Measurements from ENCODE around the gene ANAPC2. TPM values are rescaled to one million over a fixed set of nuclear protein-coding genes. Genes with fewer than 3 reads are reported as not detected.

ANAPC2 gene
- total and polyA plus RNA-seq, 4 experiments from 2014 or later = 3.2 to 125 (median 60.8) TPM

DNA sequence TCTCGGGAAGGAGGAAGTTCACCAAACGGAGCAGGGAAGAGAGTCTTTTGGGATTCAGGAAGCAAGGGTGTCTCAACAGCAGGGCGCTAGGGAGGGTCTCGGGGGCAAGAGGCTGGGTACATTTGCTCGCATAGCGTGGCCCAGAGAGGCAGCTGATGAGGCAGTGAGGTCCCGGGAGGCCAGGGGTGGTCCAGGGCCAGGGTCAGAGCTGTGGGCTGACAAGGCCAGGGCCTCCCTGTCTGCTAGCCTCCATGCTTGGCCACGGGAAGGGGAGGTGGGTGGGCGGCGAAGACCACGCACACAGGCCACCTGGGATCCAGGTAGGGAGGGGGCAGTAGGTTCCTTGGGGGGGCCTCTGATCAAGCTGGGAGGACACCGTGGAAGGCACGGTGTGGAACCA is 23.2 kb upstream of the ANAPC2 start:
- intact Hi-C loops (cut with micrococcal nuclease) = no loop called here
- no peaks in the 10 kb centered on the region for H3K36me3 ChIP-seq (ENCODE audit: insufficient read depth, low read length)
- H3K27ac ChIP-seq (ENCODE audit: low read depth, low read length) = no peak overlapping the region
- H3K4me1 Mint-ChIP-seq = peaks cover 11 to 17% (median 14%) of the 10 kb centered on the region in 4 donors
- no peaks in the 10 kb centered on the region for H3K27me3 ChIP-seq (ENCODE audit: insufficient read depth, low read length)
- no peak overlapping the region for H3K4me3 ChIP-seq (ENCODE audit: low read length in 2 of 2)
- no peak overlapping the region for H3K4me3 Mint-ChIP-seq
- no peak for DNase-seq
- H3K4me1 ChIP-seq (ENCODE audit: insufficient read depth, low read length) = peaks cover 8% of the 10 kb centered on the region
- peaks cover 8 to 9% of the 10 kb centered on the region in 2 donors for H3K36me3 Mint-ChIP-seq
- H3K27me3 Mint-ChIP-seq = no peaks in the 10 kb centered on the region
- ChIA-PET CTCF (ENCODE audit: partially characterized antibody) (no interaction called here), POLR2A (ENCODE audit: partially characterized antibody) (interaction anchor here (0.6 kb wide), 1 partner anchor 19 kb away, joined by 3 read pairs; no protein-coding TSS in a partner anchor)
- H3K9me3 Mint-ChIP-seq = no peaks in the 10 kb centered on the region
- H3K9me3 ChIP-seq (ENCODE audit: control insufficient read depth in 1 of 2, low read length in 2 of 2) = no peaks in the 10 kb centered on the region
- peak overlapping the region in 3 of 7 donors; percentile 35 to 71 (median 52) for H3K27ac Mint-ChIP-seq

DNA sequence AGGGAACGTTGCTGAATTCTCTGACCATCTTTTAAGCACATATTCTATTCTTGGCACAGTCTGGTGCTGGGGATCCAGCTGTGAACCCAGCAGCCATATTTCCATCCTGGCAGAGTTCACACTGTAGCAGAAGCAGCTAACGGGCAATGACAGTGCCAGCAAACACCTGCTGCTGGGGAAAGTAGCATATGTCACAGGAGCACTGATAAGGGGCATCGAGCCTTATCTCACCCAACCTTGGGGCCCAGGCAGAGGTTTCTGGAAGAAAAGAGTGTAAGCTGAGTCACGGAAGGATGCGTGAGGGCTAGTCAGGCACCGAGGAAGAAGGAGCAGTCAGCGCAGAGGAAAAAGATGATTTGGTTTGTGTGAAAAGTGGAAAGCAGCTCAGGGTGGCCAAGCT is 18.2 kb upstream of the ANAPC2 start:
- H3K27me3 Mint-ChIP-seq = no peaks in the 10 kb centered on the region
- POLR2A ChIA-PET (ENCODE audit: partially characterized antibody) = interaction anchor here (1.4 to 11.9 kb wide), 6 partner anchors 16 to 120 kb away, joined by 4 to 169 read pairs (median 8); partner anchors contain the start of genes ANAPC2, MAN1B1, NELFB and RNF208
- H3K9me3 ChIP-seq (ENCODE audit: control insufficient read depth in 1 of 2, low read length in 2 of 2) = no peaks in the 10 kb centered on the region
- H3K4me1 Mint-ChIP-seq = peaks cover 26 to 49% (median 40%) of the 10 kb centered on the region in 4 donors
- H3K4me3 Mint-ChIP-seq = peak overlapping the region; percentile 88 to 96 (median 94)
- no peaks in the 10 kb centered on the region for H3K27me3 ChIP-seq (ENCODE audit: insufficient read depth, low read length)
- H3K36me3 Mint-ChIP-seq = peaks cover 9 to 15% of the 10 kb centered on the region in 2 donors
- H3K4me1 ChIP-seq (ENCODE audit: insufficient read depth, low read length) = peaks cover 43% of the 10 kb centered on the region
- no peaks in the 10 kb centered on the region for H3K36me3 ChIP-seq (ENCODE audit: insufficient read depth, low read length)
- peak overlapping the region; percentile 83 to 96 (median 92) for H3K27ac Mint-ChIP-seq
- no peak for DNase-seq
- intact Hi-C loops (cut with micrococcal nuclease) = no loop called here
- H3K9me3 Mint-ChIP-seq = no peaks in the 10 kb centered on the region
- H3K27ac ChIP-seq (ENCODE audit: low read depth, low read length) = peak overlapping the region; percentile 94
- H3K4me3 ChIP-seq (ENCODE audit: low read length in 2 of 2) = peak overlapping the region in 1 of 2 donors; percentile 94
- CTCF ChIA-PET (ENCODE audit: partially characterized antibody) = interaction anchor here (1.1 to 1.5 kb wide), 2 partner anchors 17 to 20 kb away, joined by 4 to 5 read pairs; partner anchors contain the start of gene RNF224

DNA sequence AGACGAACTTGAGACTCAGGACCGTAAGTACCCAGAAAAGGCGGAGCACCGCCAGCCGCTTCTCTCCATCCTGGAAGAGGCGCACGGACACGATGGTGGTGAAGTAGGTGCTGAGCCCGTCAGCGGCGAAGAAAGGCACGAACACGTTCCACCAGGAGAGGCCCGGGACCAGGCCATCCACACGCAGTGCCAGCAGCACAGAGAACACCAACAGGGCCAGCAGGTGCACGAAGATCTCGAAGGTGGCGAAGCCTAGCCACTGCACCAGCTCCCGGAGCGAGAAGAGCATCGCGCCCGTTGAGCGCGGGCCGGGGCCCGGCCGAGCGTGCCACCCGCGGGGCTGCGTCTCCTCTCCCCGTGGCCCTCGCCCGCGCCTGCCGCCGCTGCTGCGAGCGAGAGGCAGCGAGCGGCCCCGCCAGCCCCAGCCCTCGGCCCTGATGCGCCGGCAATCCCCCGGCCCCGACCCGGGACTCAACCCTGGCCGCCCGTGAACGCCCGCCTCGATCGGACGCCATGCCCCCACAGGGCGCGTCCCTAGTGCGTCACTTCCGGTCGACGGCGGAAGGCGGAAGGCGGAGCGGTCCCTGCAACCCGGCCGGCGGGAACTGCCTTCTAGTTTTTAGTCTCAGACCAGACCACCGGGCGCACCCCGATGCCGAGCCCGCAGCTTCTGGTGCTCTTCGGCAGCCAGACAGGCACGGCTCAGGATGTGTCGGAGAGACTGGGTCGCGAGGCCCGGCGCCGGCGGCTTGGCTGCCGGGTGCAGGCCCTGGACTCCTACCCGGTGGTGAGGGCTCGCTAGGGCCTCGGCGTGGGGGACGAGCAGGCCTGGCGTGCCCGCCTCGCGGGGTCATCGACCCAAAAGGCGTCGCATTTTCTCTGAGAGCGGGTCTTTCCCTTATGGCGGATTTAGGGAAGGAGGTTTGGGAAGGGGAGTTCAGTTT is 17.0 kb upstream of the ANAPC2 start, which contains the start of the genes NDOR1 and TMEM203:
Gene NDOR1, plus strand, starts transcription at position 575 of the 944 bp plus-strand sequence. Its CDS starts 78 bp downstream, at position 653.
Gene TMEM203, minus strand, starts transcription at position 523 of the 944 bp plus-strand sequence. Its CDS starts 234 bp downstream, at position 289.
- H3K27me3 Mint-ChIP-seq = no peaks in the 10 kb centered on the region
- ChIA-PET CTCF (ENCODE audit: partially characterized antibody) (interaction anchor here (0.6 to 1.5 kb wide), 3 partner anchors 17 to 31 kb away, joined by 3 to 5 read pairs (median 4); partner anchors contain the start of genes ANAPC2 and SSNA1), POLR2A (ENCODE audit: partially characterized antibody) (interaction anchor here (0.6 to 11.9 kb wide), 9 partner anchors 8 to 138 kb away, joined by 3 to 169 read pairs (median 5); partner anchors contain the start of genes ANAPC2, MAN1B1, NELFB and RNF208)
- H3K4me3 Mint-ChIP-seq = peak within 1 kb of the TSS; percentile 88 to 96 (median 94)
- Histone ChIP-seq H3K4me1 (ENCODE audit: insufficient read depth, low read length) (peaks cover 49% of the 10 kb centered on the region), H3K4me3 (ENCODE audit: low read length in 2 of 2) (peak within 1 kb of the TSS; percentile 90 to 94), H3K27me3 (ENCODE audit: insufficient read depth, low read length) (no peaks in the 10 kb centered on the region), H3K27ac (ENCODE audit: low read depth, low read length) (peak within 1 kb of the TSS; percentile 94), H3K36me3 (ENCODE audit: insufficient read depth, low read length) (no peaks in the 10 kb centered on the region), H3K9me3 (ENCODE audit: control insufficient read depth in 1 of 2, low read length in 2 of 2) (no peaks in the 10 kb centered on the region)
- peak within 1 kb of the TSS; percentile 92 to 99 (median 96) for H3K27ac Mint-ChIP-seq
- peaks cover 26 to 59% (median 48%) of the 10 kb centered on the region in 4 donors for H3K4me1 Mint-ChIP-seq
- intact Hi-C loops (cut with micrococcal nuclease) = loop anchor here (1.0 kb wide), 2 partner anchors 17 to 18 kb away; partner anchors contain the start of genes ANAPC2 and SSNA1
- H3K36me3 Mint-ChIP-seq = peaks cover 9 to 18% of the 10 kb centered on the region in 2 donors
- no peaks in the 10 kb centered on the region for H3K9me3 Mint-ChIP-seq
- peak; percentile 89 to 93 (median 91) for DNase-seq

DNA sequence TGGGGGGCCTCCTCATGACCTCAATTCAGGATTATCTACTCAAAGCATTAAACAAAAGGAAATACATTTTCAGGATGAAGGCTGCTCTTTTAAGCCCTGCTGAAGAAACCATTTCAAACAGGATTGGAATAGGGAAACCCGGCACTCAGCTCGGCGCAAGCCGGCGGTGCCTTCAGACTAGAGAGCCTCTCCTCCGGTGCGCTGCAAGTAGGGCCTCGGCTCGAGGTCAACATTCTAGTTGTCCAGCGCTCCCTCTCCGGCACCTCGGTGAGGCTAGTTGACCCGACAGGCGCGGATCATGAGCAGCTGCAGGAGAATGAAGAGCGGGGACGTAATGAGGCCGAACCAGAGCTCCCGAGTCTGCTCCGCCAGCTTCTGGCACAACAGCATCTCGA is 16.4 kb upstream of the ANAPC2 start:
- Histone ChIP-seq H3K27ac (ENCODE audit: low read depth, low read length) (peak overlapping the region; percentile 94), H3K4me3 (ENCODE audit: low read length in 2 of 2) (peak overlapping the region; percentile 90 to 94), H3K27me3 (ENCODE audit: insufficient read depth, low read length) (no peaks in the 10 kb centered on the region), H3K9me3 (ENCODE audit: control insufficient read depth in 1 of 2, low read length in 2 of 2) (no peaks in the 10 kb centered on the region), H3K36me3 (ENCODE audit: insufficient read depth, low read length) (no peaks in the 10 kb centered on the region), H3K4me1 (ENCODE audit: insufficient read depth, low read length) (peaks cover 49% of the 10 kb centered on the region)
- ChIA-PET CTCF (ENCODE audit: partially characterized antibody) (interaction anchor here (0.6 to 1.5 kb wide), 5 partner anchors 16 to 75 kb away, joined by 3 to 5 read pairs (median 4); partner anchors contain the start of genes ANAPC2, NELFB and SSNA1), POLR2A (ENCODE audit: partially characterized antibody) (interaction anchor here (0.6 to 11.9 kb wide), 9 partner anchors 7 to 137 kb away, joined by 3 to 169 read pairs (median 5); partner anchors contain the start of genes ANAPC2, MAN1B1, NELFB and RNF208)
- H3K36me3 Mint-ChIP-seq = peaks cover 9 to 18% of the 10 kb centered on the region in 2 donors
- H3K9me3 Mint-ChIP-seq = no peaks in the 10 kb centered on the region
- intact Hi-C loops (cut with micrococcal nuclease) = loop anchor here (1.0 kb wide), 2 partner anchors 16 to 19 kb away; partner anchors contain the start of genes ANAPC2 and SSNA1
- peaks cover 26 to 59% (median 48%) of the 10 kb centered on the region in 4 donors for H3K4me1 Mint-ChIP-seq
- DNase-seq = no peak
- H3K27me3 Mint-ChIP-seq = no peaks in the 10 kb centered on the region
- H3K27ac Mint-ChIP-seq = peak overlapping the region; percentile 92 to 99 (median 96)
- peak overlapping the region; percentile 88 to 96 (median 94) for H3K4me3 Mint-ChIP-seq

DNA sequence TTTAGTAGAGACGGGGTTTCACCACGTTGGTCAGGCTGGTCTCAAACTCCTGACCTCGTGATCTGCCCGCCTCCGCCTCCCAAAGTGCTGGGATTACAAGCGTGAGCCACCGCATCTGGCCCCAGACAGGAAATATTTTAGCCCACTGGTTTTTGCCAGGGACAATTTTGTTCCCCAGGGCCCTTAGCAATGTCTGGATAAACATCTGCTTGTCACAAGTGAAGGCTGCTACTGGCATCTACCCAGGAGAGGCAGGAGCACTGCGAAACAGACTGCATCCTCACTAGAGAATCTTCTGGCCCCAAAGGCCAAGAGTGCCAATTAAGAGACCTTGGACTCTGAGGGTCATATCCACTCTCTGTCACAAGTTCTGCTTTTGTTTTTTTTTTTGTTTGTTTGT is 14.6 kb upstream of the ANAPC2 start:
- Mint-ChIP-seq H3K9me3 (no peaks in the 10 kb centered on the region), H3K4me3 (peak overlapping the region in 1 of 8 donors; percentile 17), H3K4me1 (peaks cover 26 to 59% (median 46%) of the 10 kb centered on the region in 4 donors), H3K36me3 (peaks cover 9 to 14% of the 10 kb centered on the region in 2 donors), H3K27me3 (no peaks in the 10 kb centered on the region), H3K27ac (peak overlapping the region in 1 of 7 donors; percentile 96)
- Histone ChIP-seq H3K36me3 (ENCODE audit: insufficient read depth, low read length) (no peaks in the 10 kb centered on the region), H3K4me1 (ENCODE audit: insufficient read depth, low read length) (peaks cover 57% of the 10 kb centered on the region), H3K4me3 (ENCODE audit: low read length in 2 of 2) (no peak overlapping the region), H3K27ac (ENCODE audit: low read depth, low read length) (no peak overlapping the region), H3K9me3 (ENCODE audit: control insufficient read depth in 1 of 2, low read length in 2 of 2) (no peaks in the 10 kb centered on the region), H3K27me3 (ENCODE audit: insufficient read depth, low read length) (no peaks in the 10 kb centered on the region)
- intact Hi-C loops (cut with micrococcal nuclease) = no loop called here
- CTCF ChIA-PET (ENCODE audit: partially characterized antibody) = interaction anchor here (1.4 kb wide), 2 partner anchors 14 to 24 kb away, joined by 3 to 5 read pairs; partner anchors contain the start of genes RNF224 and SSNA1
- no peak for DNase-seq
- POLR2A ChIA-PET (ENCODE audit: partially characterized antibody) = interaction anchor here (1.5 to 11.9 kb wide), 4 partner anchors 14 to 38 kb away, joined by 4 to 169 read pairs (median 42); partner anchors contain the start of genes ANAPC2, CYSRT1, RNF208 and SSNA1

DNA sequence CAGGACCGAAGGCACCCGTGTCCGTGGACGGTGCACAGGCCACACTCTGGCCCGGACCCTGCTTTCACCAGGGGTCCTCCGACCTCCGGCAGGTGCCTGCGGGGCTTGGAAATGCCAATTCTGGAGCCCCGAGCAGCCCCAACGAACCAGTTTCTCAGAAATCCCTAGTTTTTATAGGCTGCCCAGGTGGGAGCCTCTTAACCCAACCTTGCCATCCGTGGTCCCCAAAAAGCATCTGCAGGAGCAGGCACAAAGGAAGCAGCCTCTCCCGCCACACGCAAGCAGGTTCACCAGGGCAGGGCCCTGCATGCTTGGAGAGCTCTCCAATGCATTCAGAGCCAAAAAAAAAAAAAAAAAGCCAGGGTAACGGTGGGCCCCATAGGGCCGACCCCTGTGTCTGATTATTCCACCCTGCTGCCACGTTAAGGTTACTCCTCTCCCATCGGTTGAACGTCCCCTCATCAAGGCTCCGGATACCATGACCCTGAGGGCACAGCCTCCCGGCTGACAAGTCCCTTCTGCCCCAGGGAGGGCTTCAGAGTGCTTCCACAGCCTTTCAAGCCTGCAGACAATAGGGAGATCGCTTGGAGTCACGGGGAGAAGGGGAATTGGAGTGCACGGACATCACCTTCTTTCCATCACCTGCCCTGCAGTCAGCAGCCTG is 13.0 kb upstream of the ANAPC2 start:
- H3K4me1 ChIP-seq (ENCODE audit: insufficient read depth, low read length) = peaks cover 47% of the 10 kb centered on the region
- H3K4me3 ChIP-seq (ENCODE audit: low read length in 2 of 2) = peak overlapping the region; percentile 52 to 77

More for the DNA sequence above, 13.0 kb upstream of the ANAPC2 start:
- H3K9me3 Mint-ChIP-seq = no peaks in the 10 kb centered on the region
- Histone ChIP-seq H3K36me3 (ENCODE audit: insufficient read depth, low read length) (no peaks in the 10 kb centered on the region), H3K27ac (ENCODE audit: low read depth, low read length) (peak overlapping the region; percentile 72), H3K27me3 (ENCODE audit: insufficient read depth, low read length) (no peaks in the 10 kb centered on the region), H3K9me3 (ENCODE audit: control insufficient read depth in 1 of 2, low read length in 2 of 2) (no peaks in the 10 kb centered on the region)
- H3K4me3 Mint-ChIP-seq = peak overlapping the region; percentile 79 to 93 (median 82)
- H3K27ac Mint-ChIP-seq = peak overlapping the region; percentile 62 to 93 (median 83)
- H3K36me3 Mint-ChIP-seq = peaks cover 0 to 8% of the 10 kb centered on the region in 2 donors
- POLR2A ChIA-PET (ENCODE audit: partially characterized antibody) = interaction anchor here (0.7 to 11.9 kb wide), 20 partner anchors 8 to 221 kb away, joined by 3 to 169 read pairs (median 4); partner anchors contain the start of genes ANAPC2, CYSRT1, MAN1B1 and NELFB
- H3K27me3 Mint-ChIP-seq = no peaks in the 10 kb centered on the region
- DNase-seq = no peak
- peaks cover 14 to 43% (median 32%) of the 10 kb centered on the region in 4 donors for H3K4me1 Mint-ChIP-seq
- CTCF ChIA-PET (ENCODE audit: partially characterized antibody) = interaction anchor here (0.7 to 1.4 kb wide), 5 partner anchors 12 to 83 kb away, joined by 3 to 7 read pairs (median 3); partner anchors contain the start of genes ANAPC2, CYSRT1 and SSNA1
- intact Hi-C loops (cut with micrococcal nuclease) = loop anchor here (2.0 kb wide), 1 partner anchor 73 kb away; no protein-coding TSS in a partner anchor
